Nephron progenitor cell (in vitro differentiated cells): Measurements from ENCODE around the gene GPS1.
A peak's percentile ranks its signal among the peaks of the same experiment; 100 is the strongest.

Experiments used
- DNase-seq: peaks from one replicate; pipeline ENCODE4 v3.0.0; 2021
- H3K27ac Mint-ChIP-seq: 2 replicates; pipeline ENCODE4 v1.8.0; 2021; ENCODE audit warnings: mild to moderate bottlenecking, moderate library complexity, mixed read lengths
- H3K27me3 Mint-ChIP-seq: 2 replicates; pipeline ENCODE4 v1.8.0; 2021; ENCODE audit warnings: mild to moderate bottlenecking, low read depth, mixed read lengths; ENCODE audit not compliant: poor library complexity
- H3K36me3 Mint-ChIP-seq: 2 replicates; pipeline ENCODE4 v1.8.0; 2021; ENCODE audit warnings: low read depth, mixed read lengths
- H3K4me1 Mint-ChIP-seq: 2 replicates; pipeline ENCODE4 v1.8.0; 2021; ENCODE audit warnings: mixed read lengths
- H3K4me3 Mint-ChIP-seq: 2 replicates; pipeline ENCODE4 v1.8.0; 2021; ENCODE audit warnings: mild to moderate bottlenecking, moderate library complexity, mixed read lengths
- H3K9me3 Mint-ChIP-seq: 2 replicates; pipeline ENCODE4 v1.8.0; 2021; ENCODE audit warnings: mild to moderate bottlenecking, moderate library complexity, mixed read lengths
- TF ChIP-seq, protein P1 (sequence below): fragments of 200-600 bp; sonication (generic); IDR thresholded peaks from 2 replicates; pipeline ENCODE4 v1.5.0; 2021; ENCODE audit warnings: antibody characterized with exemption

GPS1 gene

DNA sequence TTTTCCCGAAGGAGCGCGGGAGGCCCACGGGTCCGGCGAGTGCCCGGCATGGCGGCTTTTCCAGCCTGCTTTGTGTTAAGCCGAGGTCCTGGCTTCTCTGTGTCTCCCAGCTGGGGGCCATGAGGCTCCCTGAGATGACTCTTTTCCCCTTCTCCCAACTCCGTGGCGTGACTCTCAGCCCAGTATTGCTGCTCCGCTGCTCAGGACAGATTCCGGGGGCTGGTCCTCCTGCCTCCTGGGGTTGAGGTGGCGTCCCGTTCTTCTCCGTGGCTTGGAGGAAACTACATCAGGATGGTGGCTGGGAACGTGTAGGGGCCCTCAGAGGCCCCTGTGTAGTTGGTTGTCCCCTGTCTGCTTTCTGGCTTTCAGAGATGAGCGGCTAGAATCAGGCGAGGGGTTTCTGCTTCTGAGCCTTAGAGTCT lies 951 bp downstream of the GPS1 start:
- peaks cover 2% of the 10 kb centered on the region for H3K36me3 Mint-ChIP-seq
- H3K27ac Mint-ChIP-seq: peak overlapping the region; percentile 59
- H3K27me3 Mint-ChIP-seq: no peaks in the 10 kb centered on the region
- peaks cover 20% of the 10 kb centered on the region for H3K4me1 Mint-ChIP-seq
- H3K4me3 Mint-ChIP-seq: peak overlapping the region; percentile 80
- TF ChIP-seq, protein P1, sequence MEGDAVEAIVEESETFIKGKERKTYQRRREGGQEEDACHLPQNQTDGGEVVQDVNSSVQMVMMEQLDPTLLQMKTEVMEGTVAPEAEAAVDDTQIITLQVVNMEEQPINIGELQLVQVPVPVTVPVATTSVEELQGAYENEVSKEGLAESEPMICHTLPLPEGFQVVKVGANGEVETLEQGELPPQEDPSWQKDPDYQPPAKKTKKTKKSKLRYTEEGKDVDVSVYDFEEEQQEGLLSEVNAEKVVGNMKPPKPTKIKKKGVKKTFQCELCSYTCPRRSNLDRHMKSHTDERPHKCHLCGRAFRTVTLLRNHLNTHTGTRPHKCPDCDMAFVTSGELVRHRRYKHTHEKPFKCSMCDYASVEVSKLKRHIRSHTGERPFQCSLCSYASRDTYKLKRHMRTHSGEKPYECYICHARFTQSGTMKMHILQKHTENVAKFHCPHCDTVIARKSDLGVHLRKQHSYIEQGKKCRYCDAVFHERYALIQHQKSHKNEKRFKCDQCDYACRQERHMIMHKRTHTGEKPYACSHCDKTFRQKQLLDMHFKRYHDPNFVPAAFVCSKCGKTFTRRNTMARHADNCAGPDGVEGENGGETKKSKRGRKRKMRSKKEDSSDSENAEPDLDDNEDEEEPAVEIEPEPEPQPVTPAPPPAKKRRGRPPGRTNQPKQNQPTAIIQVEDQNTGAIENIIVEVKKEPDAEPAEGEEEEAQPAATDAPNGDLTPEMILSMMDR: no peak
- no peak for DNase-seq
- H3K9me3 Mint-ChIP-seq: no peaks in the 10 kb centered on the region

GRCh38 chr17:82053130-82053529 lies 1.4 kb downstream of the GPS1 start:
- Mint-ChIP-seq H3K4me3 (peak overlapping the region; percentile 80), H3K27me3 (no peaks in the 10 kb centered on the region), H3K9me3 (no peaks in the 10 kb centered on the region), H3K4me1 (peaks cover 20% of the 10 kb centered on the region), H3K36me3 (no peaks in the 10 kb centered on the region), H3K27ac (no peak overlapping the region)
- TF ChIP-seq, protein P1: no peak
- no peak for DNase-seq

GRCh38 chr17:82053556-82054263 lies 2.0 kb downstream of the GPS1 start:
- TF ChIP-seq, protein P1: no peak
- DNase-seq: no peak
- no peaks in the 10 kb centered on the region for H3K27me3 Mint-ChIP-seq
- H3K4me3 Mint-ChIP-seq: peak overlapping the region; percentile 80
- peaks cover 20% of the 10 kb centered on the region for H3K4me1 Mint-ChIP-seq
- H3K9me3 Mint-ChIP-seq: no peaks in the 10 kb centered on the region
- no peaks in the 10 kb centered on the region for H3K36me3 Mint-ChIP-seq
- no peak overlapping the region for H3K27ac Mint-ChIP-seq

- TF ChIP-seq, protein P1: no peak
- DNase-seq: no peak
- Mint-ChIP-seq H3K9me3 (no peaks in the 10 kb centered on the region), H3K4me3 (peak overlapping the region; percentile 25), H3K4me1 (peaks cover 20% of the 10 kb centered on the region), H3K27ac (no peak overlapping the region), H3K27me3 (no peaks in the 10 kb centered on the region), H3K36me3 (no peaks in the 10 kb centered on the region)
Observed at GRCh38 chr17:82054351-82055022, 2.8 kb downstream of the GPS1 start.

DNA sequence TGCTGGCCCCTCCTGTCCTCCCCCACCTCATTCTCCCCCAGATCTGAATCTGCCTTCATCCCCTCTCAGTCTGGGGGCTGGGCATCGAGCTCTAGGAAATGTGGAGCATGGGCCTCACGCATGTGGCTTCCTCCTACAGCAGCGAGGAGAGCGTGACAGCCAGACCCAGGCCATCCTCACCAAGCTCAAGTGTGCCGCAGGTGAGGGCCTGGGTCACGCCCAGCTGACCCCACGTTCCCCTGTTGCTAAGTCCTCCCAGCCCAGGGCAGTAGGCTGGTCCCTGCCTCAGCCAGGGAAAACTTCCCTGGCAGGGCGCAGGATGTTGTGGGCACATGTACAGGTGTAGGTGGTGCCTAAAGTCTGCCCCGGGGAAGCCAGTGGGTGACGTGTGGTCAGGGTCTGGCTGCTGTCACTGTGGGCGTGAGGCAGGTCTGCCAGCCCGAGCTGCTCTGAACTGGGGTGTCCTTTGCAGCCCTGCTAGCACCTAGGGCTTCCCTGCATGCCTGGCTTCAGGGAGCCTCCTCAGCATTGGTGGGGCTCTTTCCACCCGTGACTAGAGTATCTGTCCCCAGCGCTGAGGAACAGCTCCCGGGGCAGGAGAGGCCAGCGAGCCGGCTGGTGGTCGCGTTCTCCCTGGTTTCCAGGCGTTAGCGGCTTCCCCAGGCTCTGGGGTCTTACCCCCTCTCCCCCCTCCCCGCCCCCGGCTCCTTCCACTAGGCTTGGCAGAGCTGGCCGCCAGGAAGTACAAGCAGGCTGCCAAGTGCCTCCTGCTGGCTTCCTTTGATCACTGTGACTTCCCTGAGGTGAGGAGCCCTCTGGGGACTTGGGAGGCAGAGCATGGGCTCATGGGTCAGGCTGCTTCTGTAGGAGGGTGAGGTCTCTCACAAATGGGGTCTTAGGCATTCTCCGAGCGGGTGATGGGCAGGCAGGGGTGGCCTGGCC lies 3.6 kb downstream of the GPS1 start:
- no peaks in the 10 kb centered on the region for H3K36me3 Mint-ChIP-seq
- H3K27me3 Mint-ChIP-seq: no peaks in the 10 kb centered on the region
- TF ChIP-seq, protein P1: no peak
- no peak overlapping the region for H3K27ac Mint-ChIP-seq
- H3K4me3 Mint-ChIP-seq: peak overlapping the region; percentile 25
- DNase-seq: no peak
- H3K4me1 Mint-ChIP-seq: peaks cover 18% of the 10 kb centered on the region
- H3K9me3 Mint-ChIP-seq: no peaks in the 10 kb centered on the region
